ENCODE measurements around the gene ARPP21.

- no peak for TF ChIP-seq CTCF (IDR thresholded peaks at IDR 0.05)
- no peak for TF ChIP-seq POLR2A (IDR thresholded peaks at IDR 0.05)
Observed at GRCh38 chr3:35624698-35625097, 14.6 kb upstream of the ARPP21 start.

All from esophagus squamous epithelium (tissue), 4 donors.